Eye (tissue), 1 donor: ENCODE results near the gene MAST4.
"Not testable (repeated sequence)": the region's sequence is repeated elsewhere in the genome, so short reads cannot be mapped to it uniquely, and the experiment has no call there.

Experiments
- DNase-seq: peaks from one replicate; pipeline ENCODE4 v3.0.0-alpha.2; 2015

The MAST4 gene

GRCh38 chr5:66814146-66814991, 218.2 kb downstream of the MAST4 start:
- DNase-seq: peak; percentile 78

GRCh38 chr5:66818304-66818934, 222.2 kb downstream of the MAST4 start:
- no peak for DNase-seq

GRCh38 chr5:66818935-66819328, 222.7 kb downstream of the MAST4 start:
- DNase-seq: no peak

GRCh38 chr5:66820630-66821207, 224.5 kb downstream of the MAST4 start:
- no peak for DNase-seq

GRCh38 chr5:66821688-66822429, 225.7 kb downstream of the MAST4 start:
- no peak for DNase-seq

GRCh38 chr5:66822906-66823305, 226.7 kb downstream of the MAST4 start:
- not testable (repeated sequence) for DNase-seq

GRCh38 chr5:66824476-66824875, 228.3 kb downstream of the MAST4 start:
- DNase-seq: no peak

- DNase-seq: no peak
Observed at GRCh38 chr5:66826263-66826662, 230.1 kb downstream of the MAST4 start.

GRCh38 chr5:66826696-66827095, 230.5 kb downstream of the MAST4 start:
- DNase-seq: no peak

GRCh38 chr5:66828046-66828547, 231.9 kb downstream of the MAST4 start:
- no peak for DNase-seq

- DNase-seq: peak; percentile 94
Observed at GRCh38 chr5:66828548-66829357, 232.6 kb downstream of the MAST4 start.

- no peak for DNase-seq
Observed at GRCh38 chr5:66829358-66829674, 233.1 kb downstream of the MAST4 start.

- DNase-seq: peak; percentile 42
Observed at GRCh38 chr5:66829826-66830225, 233.6 kb downstream of the MAST4 start.

- DNase-seq: no peak
Observed at GRCh38 chr5:66830636-66831035, 234.4 kb downstream of the MAST4 start.

- no peak for DNase-seq
Observed at GRCh38 chr5:66839636-66840185, 243.5 kb downstream of the MAST4 start.

- DNase-seq: no peak
Observed at GRCh38 chr5:66840511-66841013, 244.4 kb downstream of the MAST4 start.

- no peak for DNase-seq
Observed at GRCh38 chr5:66841264-66841663, 245.1 kb downstream of the MAST4 start.

GRCh38 chr5:66842540-66842939, 246.3 kb downstream of the MAST4 start:
- DNase-seq: peak; percentile 13

- peak; percentile 28 for DNase-seq
Observed at GRCh38 chr5:66843065-66843464, 246.9 kb downstream of the MAST4 start.

- peak; percentile 56 for DNase-seq
Observed at GRCh38 chr5:66848749-66849641, 252.8 kb downstream of the MAST4 start.

GRCh38 chr5:66849803-66850202, 253.6 kb downstream of the MAST4 start:
- DNase-seq: peak; percentile 20
